ENCODE data around the gene SLC34A3. TPM values are rescaled to one million over a fixed set of nuclear protein-coding genes. Genes with fewer than 3 reads are reported as not detected.

SLC34A3 gene
- total RNA-seq, 2 experiments from 2014 or later: not detected

DNA sequence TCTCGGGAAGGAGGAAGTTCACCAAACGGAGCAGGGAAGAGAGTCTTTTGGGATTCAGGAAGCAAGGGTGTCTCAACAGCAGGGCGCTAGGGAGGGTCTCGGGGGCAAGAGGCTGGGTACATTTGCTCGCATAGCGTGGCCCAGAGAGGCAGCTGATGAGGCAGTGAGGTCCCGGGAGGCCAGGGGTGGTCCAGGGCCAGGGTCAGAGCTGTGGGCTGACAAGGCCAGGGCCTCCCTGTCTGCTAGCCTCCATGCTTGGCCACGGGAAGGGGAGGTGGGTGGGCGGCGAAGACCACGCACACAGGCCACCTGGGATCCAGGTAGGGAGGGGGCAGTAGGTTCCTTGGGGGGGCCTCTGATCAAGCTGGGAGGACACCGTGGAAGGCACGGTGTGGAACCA, 19.2 kb upstream of the SLC34A3 start:
- Histone ChIP-seq H2AFZ (ENCODE audit: low read length) (no peak overlapping the region), H3K9me2 (ENCODE audit: insufficient read depth, low read length) (no peaks in the 10 kb centered on the region), H4K20me1 (ENCODE audit: insufficient read depth, low read length) (no peaks in the 10 kb centered on the region), H3K79me2 (ENCODE audit: insufficient read depth, low read depth, low read length) (peaks cover 11% of the 10 kb centered on the region), H3K27ac (ENCODE audit: low read depth, low read length, poor library complexity, severe bottlenecking) (no peak overlapping the region), H3K4me3 (ENCODE audit: low read depth, low read length, poor library complexity, severe bottlenecking) (no peak overlapping the region), H3K9me3 (ENCODE audit: low read length) (no peaks in the 10 kb centered on the region), H3K4me2 (ENCODE audit: low read length) (no peak overlapping the region), H3K36me3 (ENCODE audit: insufficient read depth, low read length) (peaks cover 61% of the 10 kb centered on the region), H3K4me1 (ENCODE audit: insufficient read depth, low read length, poor library complexity, severe bottlenecking) (peaks cover 7% of the 10 kb centered on the region)
- intact Hi-C loops (cut with micrococcal nuclease; ENCODE audit: unreplicated experiment): no loop called here
- POLR2A ChIA-PET: no interaction called here
- CTCF ChIA-PET (ENCODE audit: unreplicated experiment): no interaction called here
- DNase-seq (ENCODE audit: low spot score): no peak
- TF ChIP-seq, protein P1, sequence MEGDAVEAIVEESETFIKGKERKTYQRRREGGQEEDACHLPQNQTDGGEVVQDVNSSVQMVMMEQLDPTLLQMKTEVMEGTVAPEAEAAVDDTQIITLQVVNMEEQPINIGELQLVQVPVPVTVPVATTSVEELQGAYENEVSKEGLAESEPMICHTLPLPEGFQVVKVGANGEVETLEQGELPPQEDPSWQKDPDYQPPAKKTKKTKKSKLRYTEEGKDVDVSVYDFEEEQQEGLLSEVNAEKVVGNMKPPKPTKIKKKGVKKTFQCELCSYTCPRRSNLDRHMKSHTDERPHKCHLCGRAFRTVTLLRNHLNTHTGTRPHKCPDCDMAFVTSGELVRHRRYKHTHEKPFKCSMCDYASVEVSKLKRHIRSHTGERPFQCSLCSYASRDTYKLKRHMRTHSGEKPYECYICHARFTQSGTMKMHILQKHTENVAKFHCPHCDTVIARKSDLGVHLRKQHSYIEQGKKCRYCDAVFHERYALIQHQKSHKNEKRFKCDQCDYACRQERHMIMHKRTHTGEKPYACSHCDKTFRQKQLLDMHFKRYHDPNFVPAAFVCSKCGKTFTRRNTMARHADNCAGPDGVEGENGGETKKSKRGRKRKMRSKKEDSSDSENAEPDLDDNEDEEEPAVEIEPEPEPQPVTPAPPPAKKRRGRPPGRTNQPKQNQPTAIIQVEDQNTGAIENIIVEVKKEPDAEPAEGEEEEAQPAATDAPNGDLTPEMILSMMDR (conservative IDR thresholded peaks at IDR 0.05; ENCODE audit: low read length): no peak
- no peak for TF ChIP-seq EZH2phosphoT487 (IDR thresholded peaks at IDR 0.05; ENCODE audit: borderline replicate concordance, low read depth, low read length)
- no TSS peak for BruUV-seq (replicated peaks)

DNA sequence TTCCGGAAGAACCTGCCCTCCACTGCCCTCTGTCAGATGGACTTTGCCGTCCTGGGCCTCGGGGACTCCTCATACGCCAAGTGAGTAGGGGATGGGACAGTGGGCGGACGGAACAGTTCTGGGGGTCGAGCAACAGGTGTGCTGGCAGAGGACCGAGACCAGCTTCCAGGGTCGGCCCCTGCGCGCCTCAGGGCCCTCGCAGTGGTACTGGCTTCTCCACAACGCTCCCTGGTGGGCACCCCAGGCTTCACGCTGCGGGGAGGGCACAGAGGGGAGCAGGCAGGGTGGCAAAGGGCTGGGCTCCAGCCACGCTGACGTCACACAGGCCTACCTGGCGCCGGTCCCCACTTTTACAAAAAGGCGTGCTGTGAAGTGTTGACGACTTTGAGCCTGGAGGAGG, 18.2 kb upstream of the SLC34A3 start:
- intact Hi-C loops (cut with micrococcal nuclease; ENCODE audit: unreplicated experiment): no loop called here
- H3K4me1 ChIP-seq (ENCODE audit: insufficient read depth, low read length, poor library complexity, severe bottlenecking): no peaks in the 10 kb centered on the region
- TF ChIP-seq, protein P1 (conservative IDR thresholded peaks at IDR 0.05; ENCODE audit: low read length): 0 out of 2 replicates have a peak, but pooled peaks have one; percentile 35
- no peak for TF ChIP-seq EZH2phosphoT487 (IDR thresholded peaks at IDR 0.05; ENCODE audit: borderline replicate concordance, low read depth, low read length)
- no TSS peak for BruUV-seq (replicated peaks)
- H3K79me2 ChIP-seq (ENCODE audit: insufficient read depth, low read depth, low read length): 0 out of 2 replicates have a peak, but pooled peaks cover 1% of the 10 kb centered on the region
- H3K4me3 ChIP-seq (ENCODE audit: low read depth, low read length, poor library complexity, severe bottlenecking): no peak overlapping the region
- POLR2A ChIA-PET: no interaction called here
- no peak overlapping the region for H3K27ac ChIP-seq (ENCODE audit: low read depth, low read length, poor library complexity, severe bottlenecking)
- no peak overlapping the region for H2AFZ ChIP-seq (ENCODE audit: low read length)
- no peak overlapping the region for H3K4me2 ChIP-seq (ENCODE audit: low read length)
- H4K20me1 ChIP-seq (ENCODE audit: insufficient read depth, low read length): no peaks in the 10 kb centered on the region
- H3K36me3 ChIP-seq (ENCODE audit: insufficient read depth, low read length): peaks cover 61% of the 10 kb centered on the region
- DNase-seq (ENCODE audit: low spot score): no peak
- CTCF ChIA-PET (ENCODE audit: unreplicated experiment): no interaction called here
- no peaks in the 10 kb centered on the region for H3K9me3 ChIP-seq (ENCODE audit: low read length)
- H3K9me2 ChIP-seq (ENCODE audit: insufficient read depth, low read length): no peaks in the 10 kb centered on the region

DNA sequence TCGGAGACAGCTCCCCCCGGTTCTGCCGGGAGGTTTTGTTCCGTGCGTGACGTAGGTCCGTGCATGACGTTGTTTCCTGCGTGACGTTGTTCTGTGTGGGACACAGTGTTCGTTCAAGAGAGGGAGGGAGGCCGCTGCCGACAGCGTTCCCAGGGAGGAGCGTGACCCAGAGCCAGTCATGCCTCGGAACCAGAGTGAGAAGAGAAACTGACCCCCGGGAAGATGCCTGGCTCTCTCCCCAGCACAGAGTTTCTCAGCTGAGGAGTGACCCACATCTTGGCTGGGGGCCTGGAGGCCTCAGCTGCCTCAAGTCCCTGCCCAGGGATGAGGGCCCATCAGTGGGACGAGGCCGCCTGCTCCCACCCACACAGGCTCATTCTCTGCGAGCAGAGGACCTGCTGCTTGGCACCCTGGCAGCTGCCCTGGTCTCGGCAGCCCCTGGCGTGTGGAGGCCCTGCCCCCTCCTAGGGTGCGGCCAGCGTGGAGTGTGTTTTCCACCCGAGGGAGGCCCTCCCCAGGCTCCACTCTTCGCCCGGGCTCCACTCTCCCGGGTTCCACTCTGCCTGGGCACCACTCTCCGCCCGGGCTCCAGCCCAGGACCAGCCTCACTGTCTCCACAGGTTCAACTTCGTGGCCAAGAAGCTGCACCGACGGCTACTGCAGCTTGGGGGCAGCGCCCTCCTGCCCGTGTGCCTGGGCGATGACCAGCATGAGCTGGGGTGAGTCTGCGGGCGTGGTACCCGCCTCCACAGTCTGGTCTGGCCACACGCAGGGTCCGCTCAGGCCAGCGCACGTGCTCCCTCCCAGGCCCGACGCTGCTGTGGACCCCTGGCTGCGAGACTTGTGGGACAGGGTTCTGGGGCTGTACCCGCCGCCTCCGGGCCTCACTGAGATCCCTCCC, 17.3 kb upstream of the SLC34A3 start:
- Histone ChIP-seq H3K4me2 (ENCODE audit: low read length) (no peak overlapping the region), H3K79me2 (ENCODE audit: insufficient read depth, low read depth, low read length) (no peaks in the 10 kb centered on the region), H3K4me1 (ENCODE audit: insufficient read depth, low read length, poor library complexity, severe bottlenecking) (no peaks in the 10 kb centered on the region), H3K4me3 (ENCODE audit: low read depth, low read length, poor library complexity, severe bottlenecking) (no peak overlapping the region), H3K27ac (ENCODE audit: low read depth, low read length, poor library complexity, severe bottlenecking) (no peak overlapping the region), H3K9me3 (ENCODE audit: low read length) (no peaks in the 10 kb centered on the region), H2AFZ (ENCODE audit: low read length) (no peak overlapping the region), H3K9me2 (ENCODE audit: insufficient read depth, low read length) (no peaks in the 10 kb centered on the region), H4K20me1 (ENCODE audit: insufficient read depth, low read length) (no peaks in the 10 kb centered on the region), H3K36me3 (ENCODE audit: insufficient read depth, low read length) (peaks cover 68% of the 10 kb centered on the region)
- BruUV-seq (replicated peaks): no TSS peak
- intact Hi-C loops (cut with micrococcal nuclease; ENCODE audit: unreplicated experiment): no loop called here
- DNase-seq (ENCODE audit: low spot score): no peak
- no peak for TF ChIP-seq EZH2phosphoT487 (IDR thresholded peaks at IDR 0.05; ENCODE audit: borderline replicate concordance, low read depth, low read length)
- TF ChIP-seq, protein P1 (conservative IDR thresholded peaks at IDR 0.05; ENCODE audit: low read length): no peak
- POLR2A ChIA-PET: no interaction called here
- CTCF ChIA-PET (ENCODE audit: unreplicated experiment): no interaction called here
